ENCODE measurements around the gene ARHGEF28.

Gene ARHGEF28

GRCh38 chr5:73728493-73729273 is 102.7 kb downstream of the ARHGEF28 start:
- Mint-ChIP-seq H3K4me3 (no peak overlapping the region), H3K27me3 (peaks cover 32% of the 10 kb centered on the region), H3K4me1 (no peaks in the 10 kb centered on the region), H3K9me3 (peaks cover 0 to 4% of the 10 kb centered on the region in 2 donors), H3K27ac (no peak overlapping the region)
- DNase-seq (no peak), ATAC-seq (no peak)

GRCh38 chr5:73729329-73729728 is 103.3 kb downstream of the ARHGEF28 start:
- DNase-seq, result no peak
- ATAC-seq, result no peak
- peaks cover 0 to 7% of the 10 kb centered on the region in 2 donors for H3K9me3 Mint-ChIP-seq
- H3K27ac Mint-ChIP-seq, result no peak overlapping the region
- H3K4me3 Mint-ChIP-seq, result no peak overlapping the region
- H3K27me3 Mint-ChIP-seq, result peaks cover 39% of the 10 kb centered on the region
- H3K4me1 Mint-ChIP-seq, result no peaks in the 10 kb centered on the region

- DNase-seq, result no peak
Observed at GRCh38 chr5:73732045-73732444, 106.0 kb downstream of the ARHGEF28 start.

GRCh38 chr5:73733219-73733618 is 107.2 kb downstream of the ARHGEF28 start:
- ATAC-seq (no peak), DNase-seq (no peak)
- Mint-ChIP-seq H3K4me3 (no peak overlapping the region), H3K27ac (no peak overlapping the region), H3K4me1 (no peaks in the 10 kb centered on the region), H3K9me3 (peaks cover 0 to 7% of the 10 kb centered on the region in 2 donors), H3K27me3 (peaks cover 46% of the 10 kb centered on the region)

More at GRCh38 chr5:73732045-73732444, 106.0 kb downstream of the ARHGEF28 start:
- no peaks in the 10 kb centered on the region for H3K4me1 Mint-ChIP-seq
- ATAC-seq, result no peak
- no peak overlapping the region for H3K27ac Mint-ChIP-seq
- peaks cover 0 to 7% of the 10 kb centered on the region in 2 donors for H3K9me3 Mint-ChIP-seq
- peaks cover 43% of the 10 kb centered on the region for H3K27me3 Mint-ChIP-seq
- H3K4me3 Mint-ChIP-seq, result no peak overlapping the region

GRCh38 chr5:73735032-73735734 is 109.2 kb downstream of the ARHGEF28 start:
- Mint-ChIP-seq H3K4me1 (no peaks in the 10 kb centered on the region), H3K9me3 (peaks cover 0 to 7% of the 10 kb centered on the region in 2 donors), H3K4me3 (no peak overlapping the region), H3K27me3 (peaks cover 33% of the 10 kb centered on the region), H3K27ac (no peak overlapping the region)
- ATAC-seq (no peak), DNase-seq (no peak)

GRCh38 chr5:73739650-73740049 is 113.7 kb downstream of the ARHGEF28 start:
- no peak for DNase-seq
- no peaks in the 10 kb centered on the region for H3K4me1 Mint-ChIP-seq
- H3K27me3 Mint-ChIP-seq, result peaks cover 11% of the 10 kb centered on the region
- no peak overlapping the region for H3K4me3 Mint-ChIP-seq
- H3K27ac Mint-ChIP-seq, result no peak overlapping the region
- ATAC-seq, result no peak
- H3K9me3 Mint-ChIP-seq, result no peaks in the 10 kb centered on the region

- no peak for DNase-seq
- Mint-ChIP-seq H3K27ac (no peak overlapping the region), H3K4me1 (no peaks in the 10 kb centered on the region), H3K27me3 (peaks cover 16% of the 10 kb centered on the region), H3K9me3 (no peaks in the 10 kb centered on the region), H3K4me3 (no peak overlapping the region)
- no peak for ATAC-seq
Observed at GRCh38 chr5:73740274-73740790, 114.3 kb downstream of the ARHGEF28 start.

GRCh38 chr5:73743161-73743560 is 117.2 kb downstream of the ARHGEF28 start:
- ATAC-seq (no peak), DNase-seq (no peak)
- H3K9me3 Mint-ChIP-seq, result no peaks in the 10 kb centered on the region
- no peak overlapping the region for H3K27ac Mint-ChIP-seq
- no peak overlapping the region for H3K4me3 Mint-ChIP-seq
- peaks cover 19% of the 10 kb centered on the region for H3K27me3 Mint-ChIP-seq
- no peaks in the 10 kb centered on the region for H3K4me1 Mint-ChIP-seq

GRCh38 chr5:73745836-73746235 is 119.8 kb downstream of the ARHGEF28 start:
- H3K27ac Mint-ChIP-seq, result no peak overlapping the region
- no peak overlapping the region for H3K4me3 Mint-ChIP-seq
- DNase-seq (no peak), ATAC-seq (no peak)
- no peaks in the 10 kb centered on the region for H3K9me3 Mint-ChIP-seq
- H3K27me3 Mint-ChIP-seq, result peaks cover 40% of the 10 kb centered on the region
- no peaks in the 10 kb centered on the region for H3K4me1 Mint-ChIP-seq

- Mint-ChIP-seq H3K4me1 (no peaks in the 10 kb centered on the region), H3K4me3 (no peak overlapping the region), H3K27me3 (peaks cover 47% of the 10 kb centered on the region), H3K9me3 (no peaks in the 10 kb centered on the region), H3K27ac (no peak overlapping the region)
- ATAC-seq, result no peak
- no peak for DNase-seq
Observed at GRCh38 chr5:73746608-73747007, 120.6 kb downstream of the ARHGEF28 start.

GRCh38 chr5:73747696-73748380 is 121.8 kb downstream of the ARHGEF28 start:
- no peak overlapping the region for H3K27ac Mint-ChIP-seq
- H3K9me3 Mint-ChIP-seq, result no peaks in the 10 kb centered on the region
- ATAC-seq (no peak), DNase-seq (no peak)
- peaks cover 60% of the 10 kb centered on the region for H3K27me3 Mint-ChIP-seq
- H3K4me3 Mint-ChIP-seq, result no peak overlapping the region
- H3K4me1 Mint-ChIP-seq, result no peaks in the 10 kb centered on the region

GRCh38 chr5:73748510-73749400 is 122.8 kb downstream of the ARHGEF28 start:
- Mint-ChIP-seq H3K4me1 (no peaks in the 10 kb centered on the region), H3K4me3 (no peak overlapping the region), H3K27ac (no peak overlapping the region), H3K27me3 (peaks cover 67% of the 10 kb centered on the region), H3K9me3 (no peaks in the 10 kb centered on the region)
- ATAC-seq (no peak), DNase-seq (no peak)

- Mint-ChIP-seq H3K9me3 (no peaks in the 10 kb centered on the region), H3K4me3 (no peak overlapping the region), H3K27me3 (peaks cover 73% of the 10 kb centered on the region), H3K4me1 (no peaks in the 10 kb centered on the region), H3K27ac (no peak overlapping the region)
- ATAC-seq, result no peak
- no peak for DNase-seq
Observed at GRCh38 chr5:73749485-73750270, 123.7 kb downstream of the ARHGEF28 start.

- no peak overlapping the region for H3K4me3 Mint-ChIP-seq
- peaks cover 64% of the 10 kb centered on the region for H3K27me3 Mint-ChIP-seq
- H3K9me3 Mint-ChIP-seq, result no peaks in the 10 kb centered on the region
- H3K4me1 Mint-ChIP-seq, result no peaks in the 10 kb centered on the region
- ATAC-seq (no peak), DNase-seq (no peak)
- H3K27ac Mint-ChIP-seq, result no peak overlapping the region
Observed at GRCh38 chr5:73751254-73751914, 125.4 kb downstream of the ARHGEF28 start.

Measured in stimulated activated naive CD8-positive, alpha-beta T cell treated with anti-CD3 and anti-CD28 coated beads, Interleukin-15, amount 100 ng/mL, for 72 hours (primary cell).